Fibroblast of skin of left biceps (primary cell): ENCODE measurements around the gene SNRNP48.

Experiments
- DNase-seq, 2 experiments: peaks; one replicate each; pipeline ENCODE4 v3.0.0-alpha.2; 2013; ENCODE audit warnings: low read depth in 2 of 2

The SNRNP48 gene

DNA sequence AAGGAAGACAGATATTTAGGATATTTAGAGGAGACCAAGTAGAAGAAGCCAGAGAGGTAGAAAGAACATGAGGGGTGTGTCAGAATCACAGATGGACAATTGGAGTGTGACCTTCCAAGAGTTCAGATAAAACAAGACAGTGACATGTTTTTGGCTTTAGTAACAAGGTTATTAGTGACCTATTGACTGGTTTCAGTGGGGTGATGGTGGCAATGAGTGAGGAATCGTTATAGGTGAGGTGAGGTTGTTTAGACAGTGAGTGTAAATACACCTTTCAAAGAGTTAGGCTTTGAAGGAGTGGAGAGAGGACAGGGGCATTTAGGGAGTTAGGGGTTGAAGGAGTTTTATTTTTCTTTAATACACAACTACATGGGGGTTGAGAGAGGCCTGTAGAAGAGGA is 3.2 kb downstream of the SNRNP48 start:
- no peak for DNase-seq

DNA sequence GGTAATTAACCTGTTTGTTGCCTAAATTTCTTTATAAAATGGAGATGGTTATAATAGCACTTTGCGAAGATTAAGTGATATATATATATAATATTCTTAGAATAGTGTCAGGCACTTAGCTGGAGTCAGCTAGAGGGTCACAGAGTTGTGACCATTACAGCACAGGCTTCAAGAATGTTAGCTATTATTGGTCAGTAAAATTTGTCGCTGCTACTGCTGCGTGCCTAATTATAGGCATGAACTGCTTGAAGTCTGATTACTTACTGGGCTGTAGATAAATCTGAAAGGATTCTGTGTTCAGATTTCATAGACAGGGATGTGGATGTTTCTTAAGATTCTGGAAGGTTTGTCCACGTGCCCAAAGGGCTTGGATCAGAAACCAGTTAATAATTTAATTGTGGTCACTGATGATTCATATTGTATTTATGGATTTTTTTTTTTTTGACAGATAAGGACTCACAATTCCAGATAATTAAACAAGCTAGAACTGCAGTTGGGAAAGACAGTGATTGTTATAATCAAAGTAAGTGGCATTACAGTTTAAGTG is 4.7 kb downstream of the SNRNP48 start:
- DNase-seq = no peak

DNA sequence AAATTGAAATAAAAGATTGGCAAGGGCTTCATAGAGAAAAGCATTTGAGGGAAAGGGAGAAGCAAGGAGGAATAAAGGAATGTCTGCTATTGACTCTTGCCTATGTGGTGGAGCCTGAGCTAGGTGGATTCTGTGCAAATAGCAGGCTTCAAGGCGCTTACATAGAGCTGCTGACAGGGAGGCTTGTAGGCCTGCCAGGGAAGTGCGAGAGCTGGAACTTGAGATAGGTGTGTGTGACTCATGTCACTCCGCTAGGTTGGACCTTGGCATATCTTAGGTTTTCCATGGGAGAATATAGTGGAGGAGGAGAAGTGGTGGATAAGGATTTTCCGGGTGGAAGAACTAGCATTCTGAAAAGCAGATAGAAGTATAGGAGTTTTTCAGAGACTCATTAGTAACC is 14.0 kb downstream of the SNRNP48 start:
- DNase-seq = no peak

DNA sequence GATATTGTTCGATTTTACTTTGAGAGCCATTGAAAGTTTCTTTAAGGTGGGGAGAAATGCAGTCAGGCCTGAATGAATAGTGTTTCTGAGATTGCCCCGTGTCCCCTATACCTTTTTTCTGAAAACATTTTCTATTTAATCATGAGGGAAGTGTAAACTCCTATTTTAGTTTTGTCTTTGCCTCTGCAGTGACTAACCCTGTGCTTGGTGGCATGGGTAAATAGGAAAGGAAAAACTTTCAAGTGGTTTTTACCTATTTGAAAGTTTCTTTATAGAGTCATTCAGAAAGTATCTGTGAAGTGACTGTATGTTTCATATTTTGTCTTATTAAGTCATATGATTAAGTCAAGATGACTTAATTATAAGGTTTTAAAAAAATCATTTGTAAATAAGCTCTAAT is 14.5 kb downstream of the SNRNP48 start:
- DNase-seq = no peak

DNA sequence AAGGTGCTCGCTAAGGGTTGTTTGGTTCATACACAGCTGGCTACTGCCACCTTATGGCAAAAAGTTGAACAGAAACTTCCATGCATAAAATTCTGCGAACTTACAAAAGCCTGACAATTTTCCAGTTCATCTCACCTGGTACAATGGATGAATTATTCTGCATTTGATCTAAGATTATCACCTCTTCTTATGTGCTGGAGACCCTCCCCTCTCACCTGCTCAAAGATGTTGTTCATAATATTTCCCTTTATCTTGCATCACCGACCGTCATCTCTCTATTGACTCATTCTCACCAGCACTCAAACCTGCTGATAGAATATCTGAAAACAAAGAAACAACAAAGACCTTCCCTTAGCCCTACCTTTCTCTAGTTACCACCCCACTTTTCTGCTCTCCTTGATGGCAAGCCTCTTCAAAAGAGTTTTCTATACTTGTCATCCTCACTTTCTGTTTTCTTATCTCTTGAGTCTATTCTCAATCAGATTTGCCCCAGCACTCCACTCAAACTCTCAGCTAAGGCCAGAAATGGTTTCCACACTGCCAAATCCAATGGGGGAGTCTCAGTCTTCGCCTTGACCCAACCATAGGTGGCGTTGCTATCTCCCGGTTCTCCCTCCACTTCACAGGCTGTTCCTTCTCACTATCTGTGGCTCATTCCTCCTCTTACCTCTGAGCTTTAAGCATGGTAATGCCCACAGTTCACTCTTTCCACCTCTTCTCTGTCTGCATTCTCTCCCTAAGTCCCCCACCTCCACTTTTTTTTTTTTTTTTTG is 25.8 kb downstream of the SNRNP48 start:
- DNase-seq = no peak

DNA sequence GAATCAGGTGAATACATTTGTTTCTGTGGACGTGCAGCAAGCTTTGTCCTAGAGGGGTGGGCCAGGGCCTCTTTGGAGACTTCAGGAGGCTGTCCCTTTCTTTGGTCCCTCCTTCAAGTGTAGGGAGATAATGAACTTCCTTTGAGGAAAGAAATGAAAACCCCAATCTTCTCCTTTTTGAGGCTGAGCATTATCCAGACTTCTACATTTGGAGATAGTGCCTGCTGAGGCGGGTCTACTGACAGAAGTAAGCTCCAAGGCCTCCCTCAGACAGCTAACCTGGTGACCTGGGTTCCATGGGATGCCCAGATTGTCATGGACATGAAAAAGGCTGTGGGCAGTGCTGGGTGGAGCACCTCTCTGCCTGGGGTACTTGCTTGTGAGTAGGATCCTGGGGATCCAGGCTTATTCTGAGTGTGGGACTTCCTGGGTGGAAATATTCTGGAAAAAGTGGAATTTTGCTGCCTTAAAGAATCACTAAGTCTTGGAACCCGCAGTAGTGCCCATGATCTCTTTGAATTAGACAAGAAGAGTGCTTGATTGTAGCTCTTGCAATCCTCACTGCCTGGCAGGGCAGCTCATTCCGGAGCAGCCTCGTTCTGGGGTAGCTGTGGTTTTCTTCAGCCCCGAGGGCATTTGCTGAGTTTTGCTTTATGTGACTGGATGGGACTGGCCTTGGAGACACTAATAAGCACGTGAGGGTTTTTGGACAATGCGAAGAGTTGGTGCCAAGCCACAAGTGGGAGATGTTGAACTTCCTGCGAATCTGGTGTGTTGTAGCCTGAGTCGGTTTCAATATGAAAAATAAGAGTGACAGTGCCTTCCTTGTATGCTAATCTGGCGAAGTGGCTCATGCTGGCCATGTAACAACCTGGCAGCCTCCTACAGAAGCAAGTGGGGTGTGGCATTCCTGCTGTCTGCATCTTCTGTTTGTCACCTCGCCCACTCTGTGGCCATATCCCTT is 28.1 kb downstream of the SNRNP48 start:
- no peak for DNase-seq

DNA sequence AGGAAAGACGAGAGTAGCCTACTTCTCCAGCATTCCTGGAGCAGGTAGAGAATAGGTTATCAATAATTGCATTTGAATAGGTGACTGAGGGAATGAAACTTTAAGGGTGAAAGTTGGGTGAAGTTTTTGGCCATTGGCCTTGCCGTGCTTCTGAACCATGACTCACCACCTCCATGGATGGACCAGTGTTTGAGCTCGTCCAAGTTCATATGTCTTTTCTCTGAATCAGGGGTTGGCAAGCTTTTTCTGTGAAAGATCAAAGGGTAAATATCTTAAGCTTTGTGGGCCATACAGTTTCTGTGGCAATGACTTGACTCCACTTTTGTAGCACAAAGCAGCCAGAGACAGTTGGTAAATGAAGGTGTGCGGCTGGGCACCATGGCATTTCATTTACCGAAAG is 31.8 kb downstream of the SNRNP48 start:
- DNase-seq = no peak

DNA sequence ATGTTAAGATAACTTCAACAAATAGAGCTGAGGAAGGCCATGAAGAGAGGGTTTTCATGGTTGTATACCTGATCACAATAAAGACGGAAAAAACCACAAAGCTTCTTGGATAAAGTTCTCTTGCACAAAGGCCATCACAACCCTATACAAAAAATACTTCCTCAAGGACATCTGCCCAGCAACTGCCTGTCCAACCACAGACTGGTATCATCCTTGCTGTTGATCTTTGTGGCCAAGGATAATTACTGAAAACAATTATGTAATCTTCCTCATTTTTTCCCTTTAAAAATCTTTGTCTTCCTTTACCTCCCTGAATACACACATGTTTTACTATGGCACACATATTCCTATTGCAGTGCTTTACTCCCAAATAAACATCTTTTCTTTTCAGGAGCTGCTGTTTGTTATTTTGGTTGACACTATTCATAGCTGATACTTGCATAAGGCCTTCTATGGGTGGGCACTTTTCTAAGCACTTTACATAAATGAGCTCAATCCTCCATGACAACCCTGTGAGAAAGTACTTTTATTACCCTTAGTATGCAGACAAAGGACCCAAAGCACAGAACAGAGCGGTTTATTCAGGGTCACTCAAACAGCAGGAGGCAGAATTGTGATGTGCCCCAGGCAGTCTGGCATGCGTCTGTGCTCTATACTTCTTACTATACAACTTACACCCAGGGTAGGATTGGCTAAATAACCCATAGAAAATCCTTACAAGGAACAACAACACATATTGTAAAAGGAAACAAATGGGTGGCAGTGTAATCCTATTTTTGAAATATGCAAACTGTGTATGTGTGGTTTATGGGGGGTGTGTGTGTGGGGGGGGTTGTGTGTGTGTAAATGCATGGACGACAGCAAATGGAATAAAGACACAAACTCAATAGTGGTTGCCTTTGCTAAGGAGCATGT is 35.1 kb downstream of the SNRNP48 start:
- DNase-seq = no peak

DNA sequence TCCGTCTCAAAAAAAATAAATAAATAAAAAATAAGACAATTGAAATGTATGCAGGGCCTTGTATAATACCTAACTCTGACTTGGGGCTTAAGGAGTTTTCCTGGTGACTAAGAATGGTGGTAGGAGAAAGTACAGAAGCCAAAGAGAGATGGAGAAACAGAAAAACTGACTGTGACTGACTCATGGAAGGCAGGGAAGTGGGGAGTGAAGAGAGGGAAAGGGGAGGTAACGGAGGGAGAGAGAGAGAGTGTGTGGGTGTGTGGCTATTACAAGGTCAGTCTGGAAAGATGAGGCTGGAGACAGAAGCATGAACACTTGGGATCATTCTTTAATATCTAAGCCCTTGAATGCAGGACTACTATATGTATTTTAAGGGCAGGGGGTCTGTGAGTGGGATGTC is 38.5 kb downstream of the SNRNP48 start:
- no peak for DNase-seq

DNA sequence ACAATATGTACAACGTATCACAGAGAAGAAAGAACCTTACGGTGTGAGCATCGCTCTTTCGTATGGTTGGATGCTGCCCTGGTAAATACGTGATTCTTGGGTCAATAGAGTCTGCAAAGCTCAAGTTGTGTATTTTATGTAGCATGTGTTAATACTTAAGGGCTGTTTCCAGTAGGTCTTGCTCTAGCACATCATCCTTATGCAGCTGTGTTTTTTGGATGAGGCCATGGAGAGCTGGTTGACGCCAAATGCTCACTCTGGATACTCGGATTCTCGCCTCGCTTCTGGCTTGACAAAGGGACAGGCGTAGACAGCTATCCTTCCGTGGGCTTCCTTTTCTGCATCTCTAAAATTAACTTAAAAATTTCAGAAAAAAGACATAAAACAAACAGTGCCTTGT is 38.9 kb downstream of the SNRNP48 start:
- no peak for DNase-seq

DNA sequence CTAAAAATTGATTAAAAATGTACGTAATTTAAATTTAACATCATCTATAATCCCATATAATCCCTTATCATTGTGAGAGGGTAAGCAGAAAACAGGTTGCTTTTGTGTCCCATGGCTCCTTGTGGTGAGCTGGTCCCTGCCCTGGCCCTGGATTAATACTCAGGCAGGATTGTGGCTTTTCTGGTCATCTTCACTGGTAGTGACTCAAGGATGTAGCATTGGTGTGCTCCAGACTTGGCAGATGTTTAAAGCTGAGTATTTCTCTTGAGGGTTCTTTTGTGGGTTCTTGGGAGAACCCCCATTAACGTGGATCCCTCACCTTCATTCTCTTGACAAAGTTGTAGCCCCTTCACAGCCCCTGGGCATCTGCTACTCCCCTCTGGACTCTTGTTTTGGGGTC is 39.3 kb downstream of the SNRNP48 start:
- DNase-seq = no peak

DNA sequence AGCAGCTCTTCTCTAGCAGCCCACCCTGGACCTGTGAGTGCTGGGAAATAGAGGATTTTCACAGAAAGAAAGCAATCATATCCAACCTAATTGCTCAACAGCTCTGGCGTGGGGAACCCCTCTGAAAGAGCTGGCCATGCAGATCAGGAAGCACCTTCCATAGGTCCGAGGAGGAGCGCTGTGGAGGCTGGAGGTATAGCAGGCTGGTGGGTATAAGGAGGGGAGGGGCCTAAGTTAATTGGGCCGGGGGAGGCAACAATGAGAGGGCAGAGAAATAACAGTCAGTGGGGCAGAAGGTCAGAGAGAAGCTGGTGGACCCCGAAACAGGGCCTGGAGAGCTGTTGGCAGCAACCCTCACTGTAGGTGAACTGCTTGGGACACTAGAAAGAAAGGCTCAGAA is 40.8 kb downstream of the SNRNP48 start:
- no peak for DNase-seq

DNA sequence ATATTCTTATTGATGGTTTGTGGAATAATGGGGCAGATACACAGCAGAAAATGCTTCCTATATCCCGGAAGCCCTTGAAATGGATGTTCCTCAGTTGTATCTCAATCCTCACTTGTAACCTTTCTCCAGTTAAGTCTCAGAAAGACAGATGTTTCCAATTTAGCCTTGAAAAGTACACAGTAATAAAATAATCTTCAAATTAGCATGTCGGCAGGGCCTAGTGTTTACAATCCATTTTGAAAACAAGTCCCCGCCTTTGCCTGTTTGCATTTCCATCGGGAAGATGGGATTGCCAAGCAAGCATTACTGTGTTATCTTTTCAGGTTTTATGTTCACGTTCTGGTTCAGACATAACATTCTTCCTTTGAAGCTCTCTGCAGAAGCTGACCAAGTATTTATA is 41.5 kb downstream of the SNRNP48 start:
- no peak for DNase-seq

DNA sequence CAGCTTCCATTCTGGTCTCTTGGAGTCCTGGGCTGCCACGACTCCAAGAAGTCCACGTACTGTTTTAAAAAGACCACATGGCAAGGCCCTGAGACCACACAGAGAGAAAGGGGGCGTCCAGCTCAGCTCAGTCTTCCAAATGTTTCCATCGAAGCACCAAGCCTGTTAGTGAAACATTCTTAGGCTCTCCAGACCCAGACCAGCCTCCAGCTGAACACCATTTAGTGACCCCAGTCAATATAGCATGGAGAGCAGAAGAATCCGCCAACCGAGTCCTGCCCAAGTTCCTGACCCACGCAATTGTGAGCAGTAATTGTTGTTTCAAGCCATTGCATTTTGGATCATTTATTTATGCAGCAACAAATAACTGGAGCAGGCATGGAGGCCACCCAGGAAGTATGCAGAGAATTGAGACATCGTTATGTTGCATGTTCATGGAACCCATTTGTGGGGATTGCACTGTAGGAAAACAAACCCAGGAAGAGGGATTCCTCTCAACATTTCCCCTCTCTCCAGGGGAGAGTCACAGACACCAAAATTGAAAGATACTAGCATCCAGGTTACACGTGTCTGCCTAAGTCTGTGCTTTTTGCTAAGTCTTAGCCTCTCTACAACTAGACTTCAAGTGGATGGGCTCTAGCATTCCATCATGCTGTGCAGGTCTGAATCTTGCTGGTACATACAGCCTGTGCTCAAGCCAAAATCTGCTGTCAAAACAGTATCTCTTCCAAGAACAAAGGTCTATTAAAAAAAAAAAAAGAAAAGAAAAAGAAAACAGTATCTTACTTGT is 42.7 kb downstream of the SNRNP48 start:
- DNase-seq = no peak

DNA sequence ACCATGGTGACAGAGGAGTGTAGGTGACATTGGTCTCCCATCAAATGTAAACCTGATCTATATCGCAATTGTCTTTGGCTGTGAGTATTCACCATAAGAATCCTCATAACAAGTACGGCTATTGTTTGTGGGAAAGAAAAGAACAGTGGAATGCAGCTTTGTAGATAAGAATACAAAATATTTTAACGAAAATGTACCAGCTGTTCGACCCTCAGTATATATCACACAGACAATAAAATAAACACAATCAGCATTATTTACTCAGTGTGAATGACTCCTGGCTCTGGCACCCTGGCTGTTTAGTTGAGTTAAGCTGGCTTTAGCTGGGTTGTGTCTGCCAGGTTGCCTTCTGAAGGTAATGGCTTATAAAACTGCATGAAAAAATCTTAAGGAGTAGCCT is 43.4 kb downstream of the SNRNP48 start:
- no peak for DNase-seq

DNA sequence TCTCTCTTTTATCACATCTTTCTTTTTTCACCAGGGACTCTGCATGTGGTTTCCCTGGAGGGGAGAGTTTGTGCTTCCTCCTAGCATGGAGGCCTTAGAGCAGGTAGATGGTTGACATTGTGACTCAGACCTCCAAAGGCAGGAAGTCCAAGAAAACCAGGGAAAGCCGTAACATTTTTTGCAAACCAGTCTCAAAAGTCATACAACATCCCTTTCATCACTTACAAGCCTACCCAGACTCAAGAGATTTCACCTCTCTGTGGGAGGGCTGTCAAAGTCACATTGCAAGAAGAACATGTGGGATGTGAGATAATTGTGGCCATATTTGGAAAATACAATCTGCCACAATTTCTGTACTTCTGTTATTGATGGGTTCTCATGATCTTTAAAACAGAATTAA is 46.2 kb downstream of the SNRNP48 start:
- no peak for DNase-seq

DNA sequence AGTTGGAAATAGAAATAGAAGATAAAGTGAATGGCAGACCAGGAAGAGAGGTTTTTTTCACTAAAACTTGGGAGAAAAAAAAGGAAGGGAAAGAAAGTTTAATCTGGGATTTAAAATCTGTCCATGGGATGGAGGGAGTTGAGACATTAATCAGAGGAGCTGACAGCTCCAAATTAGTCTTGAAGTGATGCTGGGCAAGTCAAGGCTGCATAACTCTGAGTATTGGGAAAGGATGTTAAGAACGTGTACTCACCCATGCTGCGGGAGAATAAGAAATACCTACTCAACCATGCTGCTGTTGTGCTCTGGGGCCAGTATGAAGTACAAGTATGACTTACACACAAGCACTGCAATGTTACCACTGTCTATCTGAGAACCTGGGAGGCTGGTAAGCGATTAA is 47.5 kb downstream of the SNRNP48 start:
- no peak for DNase-seq

DNA sequence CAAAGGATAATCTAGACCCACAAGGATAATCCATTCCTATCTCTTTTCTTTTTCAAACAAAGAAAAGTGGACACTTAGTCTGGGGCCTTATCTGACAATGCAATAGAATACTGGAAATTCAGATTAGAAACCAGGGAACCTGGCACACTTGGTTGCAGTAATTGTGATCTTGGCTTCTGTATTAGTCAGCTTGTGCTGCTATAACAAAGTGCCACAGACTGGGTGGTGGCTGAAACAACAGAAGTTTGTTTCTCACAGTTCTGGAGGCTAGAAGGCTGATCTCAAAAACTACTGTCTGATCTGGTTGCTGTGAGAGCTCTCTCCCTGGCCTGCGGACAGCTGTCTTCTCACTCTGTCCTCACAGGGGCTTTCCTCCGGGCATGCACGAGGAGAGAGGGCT is 49.4 kb downstream of the SNRNP48 start:
- no peak for DNase-seq

DNA sequence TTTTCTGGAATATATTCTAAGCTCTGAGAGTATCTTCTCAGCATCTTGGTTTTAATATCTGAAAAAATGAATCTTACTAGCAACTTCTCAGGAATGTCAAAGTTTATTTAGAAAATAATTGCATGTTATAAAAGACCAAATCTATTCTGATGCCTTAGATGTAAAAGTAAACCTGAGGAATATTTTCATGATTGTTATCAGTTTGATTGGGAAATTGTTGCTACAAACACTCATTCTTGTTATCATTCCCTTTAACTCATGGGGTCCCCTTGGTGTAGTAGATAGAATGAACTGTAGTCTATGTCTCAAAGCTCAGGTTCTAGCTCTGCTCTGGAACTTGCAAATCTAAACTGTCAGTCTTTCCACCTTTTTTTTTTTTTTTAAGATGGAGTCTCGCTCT is 50.0 kb downstream of the SNRNP48 start:
- DNase-seq = no peak

DNA sequence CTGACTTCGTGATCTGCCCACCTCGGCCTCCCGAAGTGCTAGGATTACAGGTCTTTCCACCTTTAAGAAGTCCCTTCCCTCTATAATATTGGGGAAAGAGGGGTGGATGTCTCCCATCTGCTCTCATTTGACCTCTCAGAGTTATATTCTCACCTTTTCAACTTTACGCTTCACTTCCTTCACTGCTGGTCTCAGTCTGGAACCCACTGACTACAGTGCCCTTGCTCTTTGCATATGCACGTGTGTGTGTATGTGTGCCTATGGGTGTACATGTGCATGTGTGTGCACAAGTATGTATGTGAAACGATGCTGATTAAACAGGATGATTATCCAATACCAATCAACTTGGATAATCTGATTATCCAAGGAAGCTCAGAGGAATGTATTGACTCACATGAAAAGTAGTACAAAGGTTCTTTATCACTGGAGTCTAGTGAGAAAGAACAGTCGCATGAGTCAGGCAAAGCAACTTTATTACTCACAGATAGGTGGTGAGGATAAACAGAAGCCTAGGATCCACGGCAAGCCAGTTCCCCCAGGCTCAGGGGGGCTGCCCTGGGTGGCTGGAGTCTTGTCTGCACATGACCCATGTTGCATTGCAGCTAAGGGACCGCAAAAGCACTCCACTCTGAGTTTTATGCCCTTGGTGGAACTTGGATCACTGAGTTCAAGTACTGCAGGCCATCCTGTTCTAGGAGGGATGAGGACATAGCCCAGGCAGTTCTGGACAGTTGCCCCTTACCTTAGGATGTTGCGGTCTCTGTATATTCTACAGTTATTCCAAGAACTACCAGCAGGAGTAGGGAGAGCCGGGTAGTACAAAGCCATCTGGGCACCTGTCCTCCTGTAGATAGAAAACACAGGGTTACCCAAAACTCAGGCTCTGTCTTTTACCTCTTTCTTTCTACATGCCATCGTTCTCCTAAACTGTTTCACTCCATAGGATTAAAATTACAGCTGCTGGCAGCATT is 50.9 kb downstream of the SNRNP48 start:
- DNase-seq = no peak
